Left lung (tissue), 10 donors: ENCODE data around the gene GLYATL3. TPM values are rescaled to one million over a fixed set of nuclear protein-coding genes. Genes with fewer than 3 reads are reported as not detected.
"Not testable (repeated sequence)": the region's sequence is repeated elsewhere in the genome, so short reads cannot be mapped to it uniquely, and the experiment has no call there.

ENCODE experiments used
- ATAC-seq: fragments of 200-7000 bp; cut with Tn5 transposase; one replicate; pipeline ENCODE4 v1.9.1; 2020; ENCODE audit warnings: moderate library complexity
- DNase-seq, 4 donors: peaks; one replicate each; pipeline ENCODE4 v3.0.0-alpha.2; 2013 to 2020
- H3K27ac ChIP-seq, 2 donors: fragments of 200-600 bp; sonication (generic) in 1 of 2; one replicate each; pipeline versions ENCODE4 v1.5.0 to v1.8.0; 2020 to 2021
- H3K27me3 ChIP-seq, 2 donors: fragments of 200-600 bp; sonication (generic) in 1 of 2; one replicate each; pipeline versions ENCODE4 v1.5.0 to v1.8.0; 2020 to 2021
- H3K36me3 ChIP-seq, 2 donors: fragments of 200-600 bp; sonication (generic) in 1 of 2; one replicate each; pipeline versions ENCODE4 v1.5.0 to v1.8.0; 2020 to 2021
- H3K4me1 ChIP-seq, 2 donors: fragments of 200-600 bp; one replicate each; pipeline ENCODE4 v1.8.0; 2021
- H3K4me3 ChIP-seq, 2 donors: fragments of 200-600 bp; sonication (generic) in 1 of 2; one replicate each; pipeline versions ENCODE4 v1.5.0 to v1.8.0; 2020 to 2021; ENCODE audit warnings: mild to moderate bottlenecking in 1 of 2
- H3K9me3 ChIP-seq, 2 donors: fragments of 200-600 bp; sonication (generic) in 1 of 2; one replicate each; pipeline versions ENCODE4 v1.5.0 to v1.8.0; 2020 to 2021
- intact Hi-C, 2 donors: fragments of 100-400 bp; cut with DNase I; formaldehyde crosslinking; loops; one replicate each; pipeline versions ENCODE4 v1.11.2 to v1.14.2; 2022
- polyA plus RNA-seq, 6 donors: library from polyadenylated mRNA; unstranded; fragments of 120-200 nt; gene quantifications; one replicate each; pipeline ENCODE4 v1.2.1, GENCODE V29; 2013; ENCODE audit not compliant: insufficient read length in 6 of 6
- total RNA-seq, 2 donors: library from RNA; stranded (reverse); fragmentation: NEBNext Ultra II Directional; extraction: Animal tissue kit (Norgen Biotek cat#: 25700); gene quantifications; one replicate each; pipeline ENCODE4 v1.2.1, GENCODE V29; 2021
- TF ChIP-seq, protein P1 (sequence below), 2 donors: fragments of 200-600 bp; sonication (generic) in 1 of 2; IDR thresholded peaks; one replicate each; pipeline versions ENCODE4 v1.5.0 to v1.8.0; 2021; ENCODE audit warnings: antibody characterized with exemption in 2 of 2
- donor health status: DM: no; HTN: yes; CAD: no.
- donor health status: DM: no; HTN: no; CAD: no.

Gene GLYATL3
- total and polyA plus RNA-seq, 8 donors = not detected

DNA sequence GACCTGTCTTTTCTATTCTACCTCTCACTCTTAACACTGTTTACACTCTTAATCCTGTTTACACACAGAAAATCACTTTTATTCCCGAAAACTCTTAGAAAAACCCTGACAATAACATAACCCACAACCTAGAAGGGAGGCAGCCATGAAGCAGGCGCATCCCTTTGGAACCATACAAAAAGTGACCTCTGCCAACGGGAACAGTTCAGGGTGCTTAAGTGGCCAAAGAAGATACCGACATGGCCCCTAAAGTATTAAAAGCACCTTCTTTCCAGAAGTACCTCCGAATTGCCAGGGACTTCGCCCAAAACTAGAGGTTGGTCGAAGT is 37.2 kb upstream of the GLYATL3 start:
- TF ChIP-seq, protein P1, sequence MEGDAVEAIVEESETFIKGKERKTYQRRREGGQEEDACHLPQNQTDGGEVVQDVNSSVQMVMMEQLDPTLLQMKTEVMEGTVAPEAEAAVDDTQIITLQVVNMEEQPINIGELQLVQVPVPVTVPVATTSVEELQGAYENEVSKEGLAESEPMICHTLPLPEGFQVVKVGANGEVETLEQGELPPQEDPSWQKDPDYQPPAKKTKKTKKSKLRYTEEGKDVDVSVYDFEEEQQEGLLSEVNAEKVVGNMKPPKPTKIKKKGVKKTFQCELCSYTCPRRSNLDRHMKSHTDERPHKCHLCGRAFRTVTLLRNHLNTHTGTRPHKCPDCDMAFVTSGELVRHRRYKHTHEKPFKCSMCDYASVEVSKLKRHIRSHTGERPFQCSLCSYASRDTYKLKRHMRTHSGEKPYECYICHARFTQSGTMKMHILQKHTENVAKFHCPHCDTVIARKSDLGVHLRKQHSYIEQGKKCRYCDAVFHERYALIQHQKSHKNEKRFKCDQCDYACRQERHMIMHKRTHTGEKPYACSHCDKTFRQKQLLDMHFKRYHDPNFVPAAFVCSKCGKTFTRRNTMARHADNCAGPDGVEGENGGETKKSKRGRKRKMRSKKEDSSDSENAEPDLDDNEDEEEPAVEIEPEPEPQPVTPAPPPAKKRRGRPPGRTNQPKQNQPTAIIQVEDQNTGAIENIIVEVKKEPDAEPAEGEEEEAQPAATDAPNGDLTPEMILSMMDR (IDR thresholded peaks at IDR 0.05) = no peak
- no peaks in the 10 kb centered on the region for H3K9me3 ChIP-seq
- peaks cover 0 to 8% of the 10 kb centered on the region in 2 donors for H3K36me3 ChIP-seq
- ATAC-seq = peak; percentile 45
- no peaks in the 10 kb centered on the region for H3K27me3 ChIP-seq
- peak overlapping the region; percentile 68 for H3K4me3 ChIP-seq
- intact Hi-C loops = no loop called here
- peak overlapping the region; percentile 63 to 78 for H3K27ac ChIP-seq
- DNase-seq = peak in 1 of 4 donors; percentile 7
- peaks cover 7 to 45% of the 10 kb centered on the region in 2 donors for H3K4me1 ChIP-seq

DNA sequence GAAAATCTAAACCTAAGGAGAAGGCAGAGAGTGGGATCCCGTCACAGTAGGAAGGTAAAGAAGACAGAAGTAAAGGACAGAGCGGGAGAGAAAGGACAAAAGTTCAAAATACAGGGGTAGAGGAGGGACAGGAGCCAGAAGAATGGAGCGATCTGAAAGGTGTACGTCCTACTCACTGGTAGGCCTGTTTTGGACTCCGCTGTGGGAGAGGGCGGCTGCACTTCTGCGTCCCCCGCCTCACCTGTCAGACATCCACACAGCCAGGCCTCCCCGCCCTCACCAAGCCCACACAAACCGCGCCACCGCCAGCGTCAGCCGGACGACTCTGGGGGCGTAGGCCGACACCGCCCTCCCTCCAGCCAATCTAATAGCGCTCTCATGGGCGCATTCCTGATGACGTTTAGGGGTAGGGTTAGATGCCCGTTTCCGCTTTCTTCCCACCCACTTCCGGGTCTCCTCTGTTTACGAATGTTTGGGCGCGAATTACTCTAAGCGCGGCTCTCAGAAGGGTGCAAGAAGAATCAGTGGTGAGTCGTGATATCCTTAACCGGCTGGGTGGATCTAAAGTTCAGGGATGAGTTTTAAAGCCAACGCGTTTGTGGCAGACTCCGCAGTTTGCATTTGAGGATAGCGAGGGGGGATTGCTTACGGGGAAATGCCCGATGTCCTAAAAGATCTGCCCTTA is 36.7 kb upstream of the GLYATL3 start, which contains the start of the genes CENPQ and MMUT:
TSS of gene CENPQ (plus strand) at position 444 of the 685 bp plus-strand sequence. CDS start 6,807 bp downstream, outside the sequence.
TSS of gene MMUT (minus strand) at position 327 of the 685 bp plus-strand sequence. CDS start 3,787 bp downstream, outside the sequence.
- H3K4me1 ChIP-seq = peaks cover 7 to 45% of the 10 kb centered on the region in 2 donors
- DNase-seq = peak; percentile 93 to 97 (median 95)
- no peaks in the 10 kb centered on the region for H3K27me3 ChIP-seq
- no peaks in the 10 kb centered on the region for H3K9me3 ChIP-seq
- peak within 1 kb of the TSS; percentile 68 for H3K4me3 ChIP-seq
- peak; percentile 100 for ATAC-seq
- intact Hi-C loops = no loop called here
- H3K27ac ChIP-seq = peak within 1 kb of the TSS; percentile 63 to 78
- TF ChIP-seq, protein P1 (IDR thresholded peaks at IDR 0.05) = no peak
- H3K36me3 ChIP-seq = peaks cover 0 to 8% of the 10 kb centered on the region in 2 donors

DNA sequence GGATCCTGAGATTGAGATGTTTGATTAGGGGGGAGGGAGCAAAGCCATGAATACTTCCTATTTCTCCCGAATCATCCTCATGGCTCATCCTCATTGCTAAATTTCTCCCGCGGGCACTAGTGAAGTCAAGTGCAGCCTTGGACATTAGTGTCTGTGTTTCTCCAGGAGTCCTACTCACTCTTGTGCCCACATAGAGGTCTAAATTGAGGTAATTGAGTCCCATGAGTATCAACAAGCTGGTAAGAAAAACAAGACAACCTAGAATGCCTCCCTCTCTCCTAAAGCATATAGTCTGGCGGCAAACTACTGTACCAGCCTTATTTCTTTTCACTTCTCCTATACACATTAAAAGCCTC is 36.1 kb upstream of the GLYATL3 start:
- Histone ChIP-seq H3K4me1 (peaks cover 7 to 45% of the 10 kb centered on the region in 2 donors), H3K9me3 (no peaks in the 10 kb centered on the region), H3K4me3 (peak overlapping the region; percentile 68), H3K27me3 (no peaks in the 10 kb centered on the region), H3K27ac (peak overlapping the region in 1 of 2 donors; percentile 78), H3K36me3 (peaks cover 0 to 7% of the 10 kb centered on the region in 2 donors)
- intact Hi-C loops = no loop called here
- DNase-seq = no peak
- TF ChIP-seq, protein P1 (IDR thresholded peaks at IDR 0.05) = no peak
- ATAC-seq = no peak

DNA sequence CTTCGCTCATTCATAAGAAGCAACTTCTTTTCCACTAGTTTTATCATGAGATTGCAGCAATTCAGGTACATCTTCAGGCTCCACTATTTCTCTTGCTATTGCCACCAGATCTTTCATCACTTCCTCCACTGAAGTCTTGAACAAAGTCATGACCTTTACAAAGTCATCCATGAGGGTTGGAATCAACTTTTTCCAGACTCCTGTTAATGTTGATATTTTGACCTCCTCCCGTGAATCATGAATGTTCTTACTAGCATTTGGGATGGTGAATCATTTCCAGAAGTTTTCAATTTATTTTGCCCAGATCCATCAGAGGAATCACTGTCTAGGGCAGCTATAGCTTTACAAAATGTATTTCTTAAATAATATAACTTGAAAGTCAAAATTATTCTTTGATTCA is 35.0 kb upstream of the GLYATL3 start:
- intact Hi-C loops = no loop called here
- ATAC-seq (no peak), DNase-seq (no peak)

DNA sequence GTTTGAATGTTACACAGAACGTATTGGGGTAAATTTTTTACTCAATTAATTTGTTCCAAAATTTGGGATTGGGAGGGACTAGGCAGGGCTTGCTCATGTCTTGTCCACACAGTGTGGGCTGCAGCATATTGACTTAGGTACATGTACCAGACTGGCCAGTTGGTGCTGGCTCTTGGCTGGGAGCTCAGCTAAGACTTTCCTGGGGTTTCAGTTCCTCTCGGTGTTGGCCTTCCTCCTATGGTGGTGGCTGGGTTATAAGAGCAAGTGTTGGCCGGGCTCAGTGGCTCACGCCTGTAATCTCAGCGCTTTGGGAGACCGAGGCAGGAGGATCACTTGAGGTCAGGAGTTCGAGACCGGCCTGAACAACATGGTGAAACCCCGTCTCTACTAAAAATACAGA is 31.7 kb upstream of the GLYATL3 start:
- ATAC-seq (no peak), DNase-seq (no peak)
- Histone ChIP-seq H3K4me1 (peaks cover 7 to 13% of the 10 kb centered on the region in 2 donors), H3K9me3 (no peaks in the 10 kb centered on the region), H3K27me3 (no peaks in the 10 kb centered on the region), H3K36me3 (peaks cover 0 to 8% of the 10 kb centered on the region in 2 donors), H3K4me3 (no peak overlapping the region), H3K27ac (no peak overlapping the region)
- TF ChIP-seq, protein P1 (IDR thresholded peaks at IDR 0.05) = no peak
- intact Hi-C loops = no loop called here

More for the DNA sequence above, 35.0 kb upstream of the GLYATL3 start:
- TF ChIP-seq, protein P1 (IDR thresholded peaks at IDR 0.05) = no peak
- Histone ChIP-seq H3K27ac (no peak overlapping the region), H3K36me3 (no peaks in the 10 kb centered on the region), H3K4me3 (peak overlapping the region in 1 of 2 donors; percentile 68), H3K4me1 (peaks cover 7 to 37% of the 10 kb centered on the region in 2 donors), H3K9me3 (no peaks in the 10 kb centered on the region), H3K27me3 (no peaks in the 10 kb centered on the region)

DNA sequence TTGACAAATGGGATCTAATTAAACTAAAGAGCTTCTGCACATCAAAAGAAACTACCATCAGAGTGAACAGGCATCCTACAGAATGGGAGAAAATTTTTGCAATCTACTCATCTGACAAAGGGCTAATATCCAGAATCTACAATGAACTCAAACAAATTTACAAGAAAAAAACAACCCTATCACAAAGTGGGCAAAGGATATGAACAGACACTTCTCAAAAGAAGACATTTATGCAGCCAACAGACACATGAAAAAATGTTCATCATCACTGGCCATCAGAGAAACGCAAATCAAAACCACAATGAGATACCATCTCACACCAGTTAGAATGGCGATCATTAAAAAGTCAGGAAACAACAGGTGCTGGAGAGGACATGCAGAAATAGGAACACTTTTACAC is 23.2 kb upstream of the GLYATL3 start:
- ATAC-seq, H3K27ac ChIP-seq, intact Hi-C loops: not testable (repeated sequence)

More for the DNA sequence above, 23.2 kb upstream of the GLYATL3 start:
- not testable (repeated sequence) for DNase-seq, H3K9me3 ChIP-seq, H3K4me3 ChIP-seq, H3K4me1 ChIP-seq, H3K27me3 ChIP-seq
- H3K36me3 ChIP-seq = peaks cover 0 to 26% of the 10 kb centered on the region in 2 donors
